Measurements from ENCODE around the gene HNF1A.

- TF ChIP-seq EP300 (IDR thresholded peaks at IDR 0.05) (no peak), CTCF (IDR thresholded peaks at IDR 0.05) (no peak)
Observed at GRCh38 chr12:120964298-120964697, 14.0 kb upstream of the HNF1A start.

Data from gastroesophageal sphincter (tissue), 3 donors.